Stimulated activated CD4-positive, alpha-beta T cell treated with anti-CD3 and anti-CD28 coated beads, Interleukin-15, amount 100 ng/mL, for 48 hours (primary cell): Measurements from ENCODE around the gene PPP5C.
"Not testable (repeated sequence)": the region's sequence is repeated elsewhere in the genome, so short reads cannot be mapped to it uniquely, and the experiment has no call there.

ENCODE experiments used
- DNase-seq, 2 donors: peaks; one replicate each; pipeline ENCODE4 v3.0.0-alpha.2; 2020; ENCODE audit warnings: low read depth in 2 of 2

Gene PPP5C

DNA sequence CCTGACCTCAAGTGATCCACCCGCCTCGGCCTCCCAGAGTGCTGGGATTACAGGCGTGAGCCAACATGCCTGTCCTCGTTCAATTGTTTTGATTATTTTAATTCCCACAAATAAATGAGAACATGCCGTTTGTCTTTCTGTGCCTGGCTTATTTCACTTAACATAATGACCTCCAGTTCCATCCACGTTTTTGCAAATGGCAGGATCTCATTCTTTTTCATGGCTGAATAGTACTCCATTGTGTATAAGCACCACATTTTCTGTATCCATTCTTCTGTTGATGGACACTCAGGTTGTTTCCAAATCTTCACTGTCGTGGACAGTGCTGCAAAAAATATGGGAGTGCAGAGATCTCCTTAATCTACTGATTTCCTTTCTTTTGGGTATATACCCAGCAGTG is 86.6 kb downstream of the PPP5C start:
- not testable (repeated sequence) for DNase-seq

- no peak for DNase-seq
These were observed 88.1 kb downstream of the PPP5C start for GRCh38 chr19:46435009-46435408.

- DNase-seq, result not testable (repeated sequence)
These were observed 88.8 kb downstream of the PPP5C start for GRCh38 chr19:46435689-46436088.
